Stimulated activated CD4-positive, alpha-beta T cell treated with anti-CD3 and anti-CD28 coated beads, Interleukin-4, amount 100 ng/mL, for 48 hours (primary cell): ENCODE measurements around the gene DZIP3.
"Not testable (repeated sequence)": the region's sequence is repeated elsewhere in the genome, so short reads cannot be mapped to it uniquely, and the experiment has no call there.

ENCODE experiments used
- DNase-seq, 2 donors: peaks; one replicate each; pipeline ENCODE4 v3.0.0-alpha.2; 2020; ENCODE audit warnings: low read depth in 2 of 2

DZIP3 gene

DNA sequence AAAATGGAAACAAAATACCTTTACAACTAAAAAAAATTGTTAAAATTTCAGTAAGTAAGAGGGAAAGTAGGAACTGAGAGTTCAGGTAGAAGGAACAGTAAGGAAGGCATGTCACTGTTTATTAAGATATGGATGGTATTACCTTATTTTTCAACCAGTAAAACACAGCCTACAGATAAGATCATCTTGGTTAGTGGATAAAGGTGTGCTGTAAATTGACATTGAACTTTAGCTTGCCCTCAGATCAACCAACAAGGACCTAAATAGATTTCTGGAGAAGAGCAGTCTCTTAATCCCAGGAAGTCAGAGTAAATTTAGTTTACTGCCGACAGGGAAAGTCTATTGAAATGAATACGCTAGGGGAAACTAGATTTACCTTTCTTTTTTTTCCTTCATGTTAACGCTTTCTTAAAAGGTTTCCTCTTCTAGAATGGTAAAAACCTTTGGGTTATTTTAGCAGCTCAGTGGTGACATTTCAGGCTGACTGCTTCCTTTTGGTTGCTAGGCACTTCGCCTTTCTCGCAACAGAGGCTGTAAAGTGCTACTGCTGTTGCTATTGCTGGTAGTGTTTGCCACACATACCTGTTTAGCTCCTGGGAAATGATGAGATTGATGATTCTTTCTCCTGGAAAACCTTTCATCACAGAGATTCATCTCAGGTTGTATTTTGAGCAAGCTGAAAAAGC, 12.9 kb downstream of the DZIP3 start:
- no peak for DNase-seq

DNA sequence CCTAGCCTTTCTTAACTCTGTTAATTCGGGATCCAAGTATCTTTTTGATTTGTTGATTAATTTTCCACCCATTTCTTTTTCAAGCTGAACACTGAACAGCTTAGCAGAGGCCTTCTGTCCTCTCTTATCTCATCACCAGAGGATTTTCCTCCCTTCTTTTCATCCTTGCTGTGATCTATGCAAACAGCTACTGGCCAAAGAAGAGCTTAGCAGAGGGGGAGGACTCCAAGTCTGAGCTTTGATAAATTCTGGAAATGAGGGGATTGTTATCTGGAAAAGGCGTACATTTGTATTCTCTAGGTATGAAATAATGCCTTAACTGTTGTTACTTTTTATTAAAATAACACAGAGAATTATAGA, 13.4 kb downstream of the DZIP3 start:
- DNase-seq, result no peak

- DNase-seq, result no peak
These were observed 14.2 kb downstream of the DZIP3 start for GRCh38 chr3:108603691-108604090.

- no peak for DNase-seq
These were observed 15.5 kb downstream of the DZIP3 start for GRCh38 chr3:108605028-108605427.

DNA sequence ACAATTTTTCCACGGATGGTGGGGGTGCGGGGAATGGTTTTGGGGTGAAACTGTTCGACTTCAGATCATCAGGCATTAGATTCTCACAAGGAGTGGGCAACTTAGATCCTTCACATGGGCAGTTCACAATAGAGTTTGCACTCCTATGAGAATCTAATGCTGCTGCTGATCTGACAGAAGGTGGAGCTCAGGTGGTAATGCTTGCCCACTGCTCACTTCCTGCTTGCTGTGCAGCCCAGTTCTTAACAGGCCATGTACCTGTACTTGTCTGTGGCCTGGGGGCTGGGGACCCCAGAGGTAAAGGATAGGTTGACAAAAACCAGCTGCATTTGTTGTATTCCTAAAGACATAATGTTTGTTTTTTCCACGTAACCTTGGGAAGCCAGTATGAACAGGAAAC, 16.0 kb downstream of the DZIP3 start:
- no peak for DNase-seq

DNA sequence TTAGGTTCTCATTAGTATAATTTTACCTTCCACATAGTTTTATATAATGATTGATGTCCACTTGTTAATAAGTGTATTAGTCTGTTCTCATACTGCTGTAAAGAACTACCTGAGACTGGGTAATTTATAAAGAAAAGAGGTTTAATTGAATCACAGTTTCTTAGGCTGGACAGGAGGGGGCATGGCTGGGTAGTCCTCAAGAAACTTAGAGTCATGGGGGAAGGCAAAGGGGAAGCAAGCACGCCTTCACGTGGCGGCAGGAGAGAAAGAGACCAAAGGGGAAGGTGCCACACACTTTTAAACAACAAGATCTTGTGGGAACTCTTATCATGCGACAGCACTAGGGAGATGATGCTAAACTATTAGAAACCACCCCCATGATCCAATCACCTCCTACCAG, 19.2 kb downstream of the DZIP3 start:
- DNase-seq, result no peak

- DNase-seq, result no peak
These were observed 21.1 kb downstream of the DZIP3 start for GRCh38 chr3:108610651-108611050.

DNA sequence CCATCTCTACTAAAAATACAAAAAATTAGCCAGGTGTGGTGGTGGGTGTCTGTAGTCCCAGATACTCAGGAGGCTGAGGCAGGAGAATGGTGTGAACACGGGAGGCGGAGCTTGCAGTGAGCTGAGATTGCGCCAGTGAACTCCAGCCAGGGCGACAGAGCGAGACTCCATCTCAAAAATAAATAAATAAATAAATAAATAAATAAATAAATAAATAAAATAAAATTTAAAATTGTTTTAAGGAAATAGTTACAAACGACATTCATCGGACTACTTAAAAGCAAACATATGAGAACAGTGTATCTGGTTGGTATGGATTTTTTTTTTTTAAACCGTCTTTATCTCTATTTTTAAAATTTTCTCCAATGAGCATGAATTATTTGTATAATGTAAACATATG, 26.6 kb downstream of the DZIP3 start:
- not testable (repeated sequence) for DNase-seq

- DNase-seq, result no peak
These were observed 30.7 kb downstream of the DZIP3 start for GRCh38 chr3:108620250-108620649.

DNA sequence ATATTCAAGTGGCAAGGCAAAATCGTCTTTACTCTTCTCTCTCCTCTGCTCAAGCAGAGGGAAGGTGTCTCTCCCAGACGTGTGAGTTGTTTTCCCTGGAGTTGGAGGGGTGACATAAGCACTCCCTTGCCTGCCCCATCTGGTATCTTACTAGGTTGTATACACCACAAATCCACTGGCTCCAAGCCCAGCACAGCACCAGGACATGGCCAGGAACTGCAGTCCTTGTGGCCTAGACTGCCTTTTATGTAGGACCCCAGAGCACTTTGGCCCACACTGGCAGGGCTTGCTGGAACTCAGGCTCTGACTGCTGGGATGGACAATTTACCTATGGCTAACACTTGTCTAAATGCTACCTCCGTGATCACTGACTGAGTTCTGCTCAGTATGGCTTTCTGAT, 34.0 kb downstream of the DZIP3 start:
- no peak for DNase-seq

- DNase-seq, result no peak
These were observed 40.5 kb downstream of the DZIP3 start for GRCh38 chr3:108629974-108630373.

DNA sequence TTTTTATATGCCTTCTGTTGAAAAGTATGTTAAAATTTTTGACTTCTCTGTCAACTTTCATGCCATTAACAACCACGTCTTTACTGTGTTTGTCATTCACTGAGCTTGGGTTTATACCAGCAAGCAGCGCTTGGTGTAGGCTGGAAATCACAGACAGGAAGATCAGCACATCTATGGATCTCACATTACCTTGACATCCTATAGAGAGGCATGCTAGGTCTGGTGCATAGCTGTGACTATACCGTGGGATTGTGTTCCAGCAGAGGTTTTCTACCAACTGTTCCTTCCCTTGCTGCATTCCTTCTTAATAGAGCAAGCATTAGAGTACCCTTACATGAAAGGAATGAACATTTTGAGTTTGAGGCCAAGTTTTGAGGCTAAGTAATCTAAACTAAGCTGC, 53.0 kb downstream of the DZIP3 start:
- no peak for DNase-seq

DNA sequence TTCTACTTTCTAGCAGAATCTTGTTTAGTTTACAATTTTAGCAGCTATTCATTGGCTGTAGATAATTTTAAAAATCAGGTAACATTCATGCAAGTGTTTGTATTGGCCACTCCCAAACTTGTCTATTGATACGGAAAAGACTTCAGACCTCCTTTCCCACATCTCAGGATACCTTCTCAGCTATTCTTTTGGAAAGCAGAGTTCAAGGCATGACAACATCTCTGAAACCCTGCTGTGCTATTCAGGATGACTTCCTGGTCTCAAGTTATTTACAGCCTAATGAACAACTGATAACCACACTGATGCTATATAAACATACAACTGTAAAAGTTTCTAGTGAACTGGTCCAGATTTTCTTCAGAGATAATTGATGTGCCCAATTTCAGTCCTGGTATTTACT, 55.8 kb downstream of the DZIP3 start:
- DNase-seq, result no peak

GRCh38 chr3:108655664-108656063, 66.1 kb downstream of the DZIP3 start:
- DNase-seq, result not testable (repeated sequence)

GRCh38 chr3:108661699-108662098, 72.2 kb downstream of the DZIP3 start:
- DNase-seq, result no peak

DNA sequence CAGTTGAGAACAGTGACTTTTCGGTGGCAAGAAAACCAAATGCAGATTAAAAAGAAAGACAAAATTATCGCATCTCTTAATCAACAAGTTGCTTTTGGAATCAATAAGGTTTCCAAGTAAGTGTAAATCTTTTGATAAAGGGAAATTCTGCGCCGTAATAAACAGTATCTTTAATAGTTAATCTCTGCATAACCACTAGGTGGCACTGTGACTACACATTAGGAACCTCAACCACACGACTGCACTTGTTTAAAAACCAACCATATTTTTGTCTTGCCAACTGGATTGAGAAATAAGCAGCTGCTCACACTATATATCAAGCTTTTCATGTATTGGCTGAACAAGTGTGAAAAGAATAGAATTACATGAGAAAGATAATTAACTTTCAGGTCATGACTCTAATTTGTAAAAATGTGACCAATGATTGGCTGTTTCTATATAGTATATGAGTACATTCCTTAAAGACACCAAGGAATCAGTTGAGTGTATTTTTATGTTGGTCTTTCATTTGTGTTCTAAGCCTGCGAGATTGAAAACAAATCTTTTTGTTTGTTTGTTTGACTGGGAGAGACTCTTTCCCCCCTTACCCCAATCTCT, 72.7 kb downstream of the DZIP3 start:
- peak; percentile 2 to 21 for DNase-seq

DNA sequence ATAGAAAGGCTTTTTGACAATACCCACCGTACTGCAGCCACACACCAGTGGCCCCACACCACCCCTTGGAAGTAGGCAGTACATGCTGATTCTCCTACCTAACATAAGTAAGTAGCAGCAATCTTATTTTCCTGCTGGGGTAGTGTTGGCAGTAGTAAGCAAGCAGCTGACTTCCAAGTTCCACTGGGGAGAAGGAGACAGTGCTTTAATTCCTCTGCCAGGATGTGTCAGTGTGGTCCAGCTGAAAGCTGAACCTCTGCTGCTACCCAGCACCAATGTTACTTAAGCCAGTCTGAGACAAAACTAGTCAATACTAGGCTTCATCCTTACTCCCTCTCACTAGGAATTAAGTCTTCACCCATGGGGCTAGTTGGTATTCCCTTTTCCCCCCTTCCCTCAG, 74.7 kb downstream of the DZIP3 start:
- no peak for DNase-seq

GRCh38 chr3:108667312-108667711, 77.8 kb downstream of the DZIP3 start:
- DNase-seq, result no peak

GRCh38 chr3:108669208-108669607, 79.7 kb downstream of the DZIP3 start:
- DNase-seq, result no peak

- no peak for DNase-seq
These were observed 83.2 kb downstream of the DZIP3 start for GRCh38 chr3:108672701-108673100.

GRCh38 chr3:108673988-108674661, 84.6 kb downstream of the DZIP3 start:
- no peak for DNase-seq

DNA sequence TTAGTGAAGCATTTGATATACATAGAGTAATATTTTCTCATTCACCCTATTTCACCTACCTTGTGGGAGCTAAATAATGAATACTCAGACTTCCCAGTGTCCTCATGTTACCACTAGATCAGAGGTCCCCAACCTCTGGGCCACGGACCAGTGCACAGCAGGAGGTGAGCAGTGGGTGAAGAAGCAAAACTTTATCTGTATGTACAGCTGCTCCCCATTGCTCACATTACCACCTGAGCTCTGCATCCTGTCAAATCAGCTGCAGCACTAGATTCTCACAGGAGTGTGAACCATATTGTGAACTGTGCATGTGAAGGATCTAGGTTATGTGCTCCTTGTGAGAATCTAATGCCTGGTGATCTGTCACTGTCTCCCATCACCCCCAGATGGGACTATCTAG, 88.3 kb downstream of the DZIP3 start:
- no peak for DNase-seq

DNA sequence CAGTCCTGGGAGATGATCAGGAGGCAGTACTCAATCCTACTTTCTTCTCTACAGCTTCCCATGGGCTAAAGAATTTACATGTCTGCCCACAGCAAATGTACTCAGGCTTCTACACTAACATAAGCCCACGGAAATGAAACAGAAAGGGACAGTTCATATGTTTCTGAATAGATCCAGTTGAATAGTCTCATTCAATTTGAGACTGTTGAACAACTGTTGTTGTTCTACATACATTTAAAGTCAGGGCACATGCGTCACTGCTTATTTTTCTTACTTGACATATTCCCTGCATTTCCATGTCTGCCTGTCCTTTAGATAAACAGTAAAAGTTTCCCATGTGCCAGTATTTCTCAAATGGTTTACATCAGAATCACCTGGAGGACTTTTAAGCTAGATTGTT, 102.8 kb downstream of the DZIP3 start:
- DNase-seq, result not testable (repeated sequence)
